ENCODE measurements around the gene ARHGEF37. TPM values are rescaled to one million over a fixed set of nuclear protein-coding genes. Genes with fewer than 3 reads are reported as not detected.

Gene ARHGEF37
- total and polyA plus RNA-seq, 9 of the 15 experiments (the other 6 are each of a cell fraction or from before 2014, with no cell fraction given): 0.01 to 0.27 (median 0.05) TPM

- TF ChIP-seq EP400 (IDR thresholded peaks at IDR 0.05) (peak; percentile 54), ZNF395 (CRISPR knock-in tag; IDR thresholded peaks at IDR 0.05) (no peak), CREB5 (CRISPR knock-in tag; IDR thresholded peaks at IDR 0.05) (no peak), ZMIZ1 (IDR thresholded peaks at IDR 0.05; ENCODE audit: low read depth in 2 of 2, low read length in 2 of 2) (no peak), MCM2 (IDR thresholded peaks at IDR 0.05; ENCODE audit: low read depth) (no peak), NFXL1 (CRISPR knock-in tag; IDR thresholded peaks at IDR 0.05) (no peak), TSHZ1 (CRISPR knock-in tag; IDR thresholded peaks at IDR 0.05) (no peak), HINFP (tag; conservative IDR thresholded peaks at IDR 0.05; ENCODE audit: low read depth) (no peak), KAT2B (IDR thresholded peaks at IDR 0.05; ENCODE audit: low read depth, low read length) (no peak), ZC3H8 (IDR thresholded peaks at IDR 0.05) (no peak), SMARCE1 (IDR thresholded peaks at IDR 0.05) (peak; percentile 73), ADNP (tag; IDR thresholded peaks at IDR 0.05) (no peak), ZNF184 (CRISPR knock-in tag; IDR thresholded peaks at IDR 0.05) (no peak), RFX5 (IDR thresholded peaks at IDR 0.05; ENCODE audit: low read depth, low read length) (no peak), GATAD2A (IDR thresholded peaks at IDR 0.05) (0 out of 2 replicates have a peak, but pooled peaks have one; percentile 34), BRF1 (IDR thresholded peaks at IDR 0.05; ENCODE audit: borderline replicate concordance, extremely low read depth, insufficient read length) (no peak)
Measured at GRCh38 chr5:149632311-149633251, 51.3 kb downstream of the ARHGEF37 start (continued).

Measured in K562 (cell line).